Bronchial epithelial cell (primary cell): ENCODE data around the gene LMTK3. TPM values are rescaled to one million over a fixed set of nuclear protein-coding genes. Genes with fewer than 3 reads are reported as not detected.
"Not testable (repeated sequence)": the region's sequence is repeated elsewhere in the genome, so short reads cannot be mapped to it uniquely, and the experiment has no call there.

Source experiments
- DNase-seq: peaks from one replicate; pipeline ENCODE4 v3.0.0-alpha.2; 2010; ENCODE audit warnings: low read depth
- FAIRE-seq: peaks from 2 replicates; lab custom pipeline; 2011; peaks lifted over from hg19 to GRCh38; lab: Jason Lieb, UNC
- H3K27me3 ChIP-seq: 2 replicates; pipeline ENCODE4 v1.5.1; 2011; ENCODE audit warnings: low read length; ENCODE audit not compliant: control insufficient read depth, insufficient read depth
- H3K36me3 ChIP-seq: 2 replicates; pipeline ENCODE4 v1.5.1; 2011; ENCODE audit warnings: low read length; ENCODE audit not compliant: control insufficient read depth, insufficient read depth
- H3K4me3 ChIP-seq: 2 replicates; pipeline ENCODE4 v1.5.1; 2011; ENCODE audit warnings: mild to moderate bottlenecking, low read depth, low read length, control low read depth
- CTCF ChIP-seq: IDR thresholded peaks from 2 replicates; pipeline ENCODE4 v1.5.1; 2011; ENCODE audit warnings: mild to moderate bottlenecking, moderate library complexity, low read length, control low read depth, inconsistent platforms; ENCODE audit not compliant: insufficient read depth, severe bottlenecking
- total RNA-seq: library from RNA; depleted of rRNA; stranded (reverse); fragments of >200 nt; gene quantifications from 2 replicates; pipeline ENCODE4 v1.2.1, GENCODE V29; 2014

LMTK3 gene
- total RNA-seq, 1 donor from 2014 or later, result 1.3 TPM

DNA sequence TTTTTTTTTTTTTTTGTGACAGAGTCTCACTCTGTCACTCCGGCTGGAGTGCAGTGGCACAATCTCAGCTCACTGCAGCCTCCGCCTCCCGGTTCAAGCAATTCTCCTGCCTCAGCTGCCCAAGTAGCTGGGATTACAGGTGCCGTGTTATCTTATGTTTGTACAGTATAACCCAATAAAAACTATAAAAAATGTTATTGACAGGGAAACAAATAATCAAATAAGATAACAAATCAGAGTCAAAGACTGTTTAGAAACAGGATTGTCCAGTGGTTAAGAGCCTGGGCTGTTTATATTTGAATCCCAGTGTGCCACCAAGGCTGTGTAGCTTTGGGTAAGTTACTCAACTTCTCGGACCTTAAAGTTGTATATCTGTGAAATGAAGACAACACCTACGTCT is 19.1 kb upstream of the LMTK3 start:
- Histone ChIP-seq H3K36me3 (no peaks in the 10 kb centered on the region), H3K27me3 (no peaks in the 10 kb centered on the region), H3K4me3 (no peak overlapping the region)
- FAIRE-seq (no peak), DNase-seq (no peak)
- no peak for TF ChIP-seq CTCF

DNA sequence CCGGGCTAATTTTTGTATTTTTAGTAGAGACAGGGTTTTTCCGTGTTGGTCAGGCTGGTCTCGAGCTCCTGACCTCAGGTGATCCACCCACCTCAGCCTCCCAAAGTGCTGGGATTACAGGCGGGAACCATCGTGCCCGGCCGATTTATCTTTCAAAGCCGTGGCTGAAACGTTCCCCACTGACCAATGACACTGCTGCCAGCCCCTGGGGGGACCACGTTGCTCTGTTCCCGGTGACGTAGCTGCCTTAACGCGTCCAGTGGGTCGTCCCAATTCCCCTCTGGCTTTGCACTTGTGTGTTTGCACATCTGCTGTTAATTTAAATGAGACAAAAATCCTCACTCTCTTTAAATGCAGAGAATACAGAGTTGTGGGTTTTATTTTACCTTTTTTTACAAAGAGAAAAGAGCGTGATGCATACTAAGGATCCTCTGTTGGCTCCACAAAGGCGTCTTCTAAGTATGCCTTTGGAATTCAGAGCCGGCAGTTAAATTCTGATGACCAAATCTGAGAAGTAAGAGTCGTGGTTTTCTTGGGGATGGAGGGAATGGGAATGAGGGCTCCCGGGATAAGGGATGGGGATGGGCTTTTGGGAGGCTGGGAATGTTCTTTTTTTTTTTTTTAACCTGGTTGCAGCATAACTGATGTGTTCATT is 18.6 kb upstream of the LMTK3 start:
- DNase-seq (no peak), FAIRE-seq (no peak)
- no peak overlapping the region for H3K4me3 ChIP-seq
- H3K36me3 ChIP-seq, result no peaks in the 10 kb centered on the region
- H3K27me3 ChIP-seq, result no peaks in the 10 kb centered on the region
- no peak for TF ChIP-seq CTCF

DNA sequence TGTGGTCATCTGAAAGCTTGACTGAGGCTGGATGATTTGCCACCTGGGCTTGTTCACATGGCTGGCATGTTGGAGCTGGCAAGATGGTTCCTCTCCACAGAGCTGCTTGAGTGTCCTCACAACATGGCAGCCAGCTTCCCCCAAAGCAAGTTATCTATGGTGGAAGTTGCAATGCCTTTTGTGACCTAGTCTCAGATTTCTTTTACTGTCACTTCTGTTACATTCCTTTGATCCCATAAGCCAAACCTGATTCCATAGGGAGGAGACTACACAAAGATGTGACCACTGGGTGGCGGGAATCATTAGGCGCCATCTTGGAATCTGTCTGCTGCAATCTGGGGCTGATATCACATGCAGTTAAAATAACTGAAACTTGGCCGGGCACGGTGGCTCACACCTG is 17.5 kb upstream of the LMTK3 start:
- TF ChIP-seq CTCF, result no peak
- no peaks in the 10 kb centered on the region for H3K36me3 ChIP-seq
- H3K27me3 ChIP-seq, result no peaks in the 10 kb centered on the region
- H3K4me3 ChIP-seq, result no peak overlapping the region
- DNase-seq (no peak), FAIRE-seq (no peak)

GRCh38 chr19:48524732-48525131 is 13.1 kb upstream of the LMTK3 start:
- no peak for FAIRE-seq

GRCh38 chr19:48524221-48524620 is 12.6 kb upstream of the LMTK3 start:
- Histone ChIP-seq H3K36me3 (no peaks in the 10 kb centered on the region), H3K4me3 (no peak overlapping the region), H3K27me3 (no peaks in the 10 kb centered on the region)
- no peak for FAIRE-seq
- no peak for DNase-seq
- TF ChIP-seq CTCF, result no peak

More at GRCh38 chr19:48524732-48525131, 13.1 kb upstream of the LMTK3 start:
- no peaks in the 10 kb centered on the region for H3K27me3 ChIP-seq
- H3K36me3 ChIP-seq, result no peaks in the 10 kb centered on the region
- no peak overlapping the region for H3K4me3 ChIP-seq
- TF ChIP-seq CTCF, result no peak
- no peak for DNase-seq

DNA sequence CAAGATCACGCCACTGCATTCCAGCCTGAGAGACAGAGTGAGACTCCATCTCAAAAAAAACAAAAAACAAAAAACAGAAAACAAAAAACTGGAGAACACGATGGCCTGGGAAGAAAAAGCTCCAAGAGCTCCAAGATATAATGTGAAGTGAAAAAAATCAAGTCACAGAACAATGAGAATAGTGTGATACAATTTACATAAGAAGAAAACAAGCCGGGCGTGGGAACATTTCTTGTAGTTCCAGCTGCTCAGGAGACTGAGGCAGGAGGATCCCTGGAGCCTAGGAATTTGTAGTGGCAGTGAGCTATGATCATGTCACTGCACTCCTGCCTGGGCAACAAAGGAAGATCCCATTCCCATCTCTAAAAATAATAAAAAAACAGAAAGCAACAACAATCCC is 8.5 kb upstream of the LMTK3 start:
- Histone ChIP-seq H3K27me3 (no peaks in the 10 kb centered on the region), H3K4me3 (no peak overlapping the region), H3K36me3 (no peaks in the 10 kb centered on the region)
- FAIRE-seq (no peak), DNase-seq (no peak)
- no peak for TF ChIP-seq CTCF

GRCh38 chr19:48519426-48519825 is 7.8 kb upstream of the LMTK3 start:
- DNase-seq, FAIRE-seq: not testable (repeated sequence)

More at GRCh38 chr19:48519426-48519825, 7.8 kb upstream of the LMTK3 start:
- H3K4me3 ChIP-seq, H3K36me3 ChIP-seq, H3K27me3 ChIP-seq: not testable (repeated sequence)
